Retinal pigment epithelial cell (primary cell): ENCODE data around the gene ATP8A2.
A peak's percentile ranks its signal among the peaks of the same experiment; 100 is the strongest.

ENCODE experiments used
- DNase-seq: peaks from one replicate; pipeline ENCODE4 v3.0.0-alpha.2; 2010; ENCODE audit warnings: low read depth
- H3K4me3 ChIP-seq: 2 replicates; pipeline ENCODE4 v1.5.1; 2011; ENCODE audit warnings: mild to moderate bottlenecking, low read length, control low read depth, moderate library complexity
- CTCF ChIP-seq: conservative IDR thresholded peaks from 2 replicates; pipeline ENCODE4 v1.5.1; 2011; ENCODE audit warnings: low read depth, low read length, control low read depth, inconsistent platforms

Gene ATP8A2

DNA sequence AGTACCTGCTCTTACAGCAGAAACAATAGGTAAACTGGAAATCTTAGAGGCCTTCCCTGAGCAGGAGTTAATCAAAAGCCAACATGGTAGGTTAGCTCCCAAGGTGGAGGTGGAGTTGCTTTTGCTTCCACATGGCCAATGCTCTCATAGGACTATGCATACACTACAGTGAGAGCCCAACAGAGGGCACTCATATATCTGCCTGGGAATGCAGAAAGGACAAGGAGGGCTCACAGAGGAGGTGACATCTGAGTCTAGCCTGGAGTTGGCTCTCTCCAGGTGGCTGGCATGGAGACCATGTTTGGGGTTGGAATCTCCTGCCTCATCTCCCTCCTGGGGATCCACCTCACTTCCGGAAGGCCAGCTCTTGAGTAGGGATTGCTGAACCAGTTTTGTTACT lies 34.6 kb downstream of the ATP8A2 start:
- no peak overlapping the region for H3K4me3 ChIP-seq
- no peak for DNase-seq
- TF ChIP-seq CTCF: peak; percentile 25

DNA sequence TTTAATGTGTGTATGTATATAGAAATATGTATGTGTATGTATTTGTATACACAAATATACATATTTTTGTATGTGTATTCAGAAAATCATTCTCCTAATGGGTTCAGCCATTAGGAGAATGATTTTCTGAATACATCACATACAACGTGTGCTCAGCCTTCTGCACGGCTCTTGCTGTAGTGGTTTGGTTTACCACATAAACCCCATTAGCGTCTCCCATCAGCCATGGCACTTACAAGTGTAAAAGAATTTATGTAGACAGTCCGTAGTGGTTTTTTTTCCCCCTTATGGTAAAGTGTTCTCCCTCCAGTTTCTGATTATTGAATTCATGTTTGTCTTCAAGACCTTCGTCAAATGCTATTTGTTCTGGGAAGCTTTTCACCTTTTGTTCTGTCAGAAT lies 38.2 kb downstream of the ATP8A2 start:
- no peak for DNase-seq
- TF ChIP-seq CTCF: no peak
- H3K4me3 ChIP-seq: no peak overlapping the region

- no peak for TF ChIP-seq CTCF
- DNase-seq: no peak
- H3K4me3 ChIP-seq: no peak overlapping the region
Observed at GRCh38 chr13:25415241-25415640, 43.5 kb downstream of the ATP8A2 start.

- no peak for DNase-seq
- no peak for TF ChIP-seq CTCF
- H3K4me3 ChIP-seq: no peak overlapping the region
Observed at GRCh38 chr13:25417535-25417934, 45.8 kb downstream of the ATP8A2 start.

- H3K4me3 ChIP-seq: no peak overlapping the region
- no peak for DNase-seq
- no peak for TF ChIP-seq CTCF
Observed at GRCh38 chr13:25420161-25420560, 48.4 kb downstream of the ATP8A2 start.

- no peak overlapping the region for H3K4me3 ChIP-seq
- no peak for DNase-seq
- no peak for TF ChIP-seq CTCF
Observed at GRCh38 chr13:25421612-25422011, 49.8 kb downstream of the ATP8A2 start.

DNA sequence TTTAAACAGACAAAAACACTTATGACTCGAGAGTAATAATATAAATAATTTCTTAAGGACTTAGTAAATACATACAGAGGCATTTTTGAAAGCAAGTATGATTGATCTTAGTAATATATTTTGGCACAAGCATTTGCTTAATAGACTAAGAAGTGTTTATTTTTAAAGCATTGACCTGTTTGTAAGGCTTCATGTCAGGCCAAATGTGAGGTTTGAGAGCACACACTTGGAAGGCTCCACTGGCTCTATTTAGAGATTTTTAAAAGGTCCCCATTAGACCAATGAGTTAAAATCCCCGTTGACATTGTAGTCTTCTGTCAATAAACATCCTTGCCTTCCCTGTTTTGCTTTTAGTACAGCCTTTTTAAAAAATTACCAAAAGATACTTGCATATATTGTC lies 50.4 kb downstream of the ATP8A2 start:
- no peak for TF ChIP-seq CTCF
- no peak overlapping the region for H3K4me3 ChIP-seq
- no peak for DNase-seq
